Inflammatory macrophage treated with lipopolysaccharide for 4 hours (primary cell): ENCODE data around the gene CAMTA1.

Experiments used
- DNase-seq: peaks from one replicate; pipeline ENCODE4 v3.0.0-alpha.2; 2020

CAMTA1 gene

DNA sequence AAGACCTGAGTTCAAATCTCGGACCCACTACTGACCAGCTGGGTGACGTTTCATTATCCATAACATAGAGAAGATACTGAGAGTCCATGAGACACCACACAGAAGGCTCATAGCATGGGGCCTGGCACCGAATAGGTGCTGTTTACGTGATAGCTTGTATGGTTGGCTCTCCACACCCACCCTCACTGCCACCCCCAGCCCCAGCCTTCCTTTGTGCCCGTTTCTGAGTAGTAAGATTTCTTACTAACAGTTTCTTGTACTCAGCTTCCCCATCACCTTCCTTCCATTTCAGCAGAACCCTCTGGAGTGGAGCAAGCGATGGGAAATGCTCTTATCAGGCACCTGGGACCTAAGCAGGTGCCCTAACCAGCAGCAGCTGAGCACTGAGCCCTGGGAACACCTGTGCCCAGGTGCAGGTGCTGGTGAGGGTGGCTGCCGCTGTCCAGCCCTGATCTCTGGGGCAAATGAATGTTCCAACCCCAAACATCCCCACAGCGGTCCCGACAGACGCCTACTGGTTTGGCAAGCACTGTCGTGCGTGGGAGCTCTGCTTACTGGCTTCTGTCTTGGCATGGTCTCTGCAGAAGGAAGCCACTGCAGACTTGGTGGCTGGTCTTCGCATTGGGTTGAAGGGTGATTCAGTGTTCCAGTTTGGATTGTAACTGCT, 225.4 kb downstream of the CAMTA1 start:
- no peak for DNase-seq

- DNase-seq, result no peak
These were observed 226.6 kb downstream of the CAMTA1 start for GRCh38 chr1:7011826-7012225.

GRCh38 chr1:7012461-7012924, 227.2 kb downstream of the CAMTA1 start:
- DNase-seq, result no peak

DNA sequence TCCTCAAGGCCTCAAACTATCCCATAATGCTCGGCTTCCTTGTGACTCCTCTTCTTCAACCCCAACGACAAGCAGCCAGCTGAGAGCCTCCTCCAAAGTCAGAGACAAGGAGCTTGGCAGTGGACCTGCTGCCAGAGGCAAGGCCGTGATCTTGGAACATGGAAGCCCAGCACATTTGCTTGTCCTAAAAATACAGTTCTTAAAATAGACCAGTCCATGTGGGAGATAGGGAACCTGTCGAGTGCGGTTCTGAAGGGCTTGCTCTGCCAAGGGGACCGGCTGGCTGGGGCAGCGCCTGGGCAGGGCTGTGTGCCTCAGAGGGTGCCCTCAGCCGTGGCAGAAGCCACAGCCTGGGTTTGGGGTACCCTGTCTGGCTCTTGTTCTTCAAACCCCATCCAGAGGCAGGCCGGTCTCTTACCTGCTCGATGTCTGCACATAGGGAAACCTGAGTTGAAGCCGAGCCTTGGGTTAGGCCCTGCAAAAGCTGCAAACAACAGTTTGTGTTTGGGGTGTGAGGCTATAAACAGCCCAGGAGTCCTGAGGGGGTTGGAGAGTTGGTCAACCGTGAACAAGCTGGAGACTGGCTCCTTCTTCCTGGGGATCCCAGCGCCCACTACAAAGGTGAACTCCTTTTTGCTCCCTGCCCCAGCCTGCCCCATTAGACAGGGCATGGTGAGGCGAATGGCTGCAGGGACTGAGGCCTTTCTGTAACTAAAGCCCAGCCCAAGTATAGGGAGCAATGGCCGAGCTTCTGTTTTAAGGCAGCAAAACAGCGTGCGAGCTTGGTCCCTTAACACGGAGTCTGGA, 228.8 kb downstream of the CAMTA1 start:
- DNase-seq, result no peak

DNA sequence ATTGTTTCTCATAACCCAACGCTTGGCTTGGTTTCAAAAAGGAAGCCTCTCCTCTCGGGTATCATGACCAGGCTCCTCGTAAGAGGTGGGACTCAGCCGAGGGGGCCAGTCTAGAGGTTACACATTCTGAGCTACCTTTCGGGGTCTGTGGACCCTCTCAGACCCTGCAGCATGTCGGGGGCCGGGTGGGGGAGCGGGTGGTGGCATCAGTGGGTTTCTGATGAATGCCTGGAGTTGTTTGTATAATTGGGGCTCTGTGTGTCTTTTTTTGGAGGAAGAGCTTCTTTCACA, 229.3 kb downstream of the CAMTA1 start:
- DNase-seq, result no peak

DNA sequence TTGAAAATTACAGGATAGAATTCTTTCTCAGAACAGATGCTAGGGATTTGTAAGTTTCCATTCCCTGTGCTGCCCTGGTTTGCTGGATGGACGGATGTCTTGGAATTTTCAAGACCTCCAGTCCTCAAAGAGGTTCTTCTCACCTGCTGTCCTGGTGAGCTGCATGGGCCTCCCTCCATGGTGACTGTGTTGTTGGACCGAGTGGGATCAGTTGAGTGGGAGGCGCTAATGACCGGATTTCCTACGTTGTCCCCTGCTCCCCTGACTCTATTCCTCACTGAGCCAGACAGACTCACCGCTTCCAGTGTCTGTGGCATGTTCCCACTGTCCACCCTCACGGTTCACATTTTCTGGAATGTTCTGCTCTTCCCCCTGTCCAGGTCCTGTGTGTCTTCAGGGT, 229.8 kb downstream of the CAMTA1 start:
- no peak for DNase-seq

- DNase-seq, result no peak
These were observed 233.1 kb downstream of the CAMTA1 start for GRCh38 chr1:7018351-7018750.

DNA sequence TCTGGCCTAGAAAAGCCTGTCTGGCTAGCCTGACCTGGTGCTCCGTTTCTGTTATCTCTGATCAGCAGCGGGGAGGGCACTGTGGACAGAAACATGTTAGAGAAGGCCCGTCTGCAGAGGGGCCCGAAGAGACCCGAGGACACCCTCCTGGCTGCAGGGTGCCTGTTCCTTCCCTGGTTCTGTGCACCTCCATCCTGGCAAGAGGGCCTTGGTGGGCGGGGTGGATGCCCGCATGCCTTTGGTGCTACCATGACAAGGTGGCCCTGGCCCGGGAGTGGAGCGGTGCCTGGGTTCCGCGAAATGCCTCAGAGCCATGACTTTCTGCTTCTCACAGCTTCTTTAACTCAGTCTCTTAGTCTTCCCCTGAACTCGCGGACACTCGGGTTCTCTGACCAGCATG, 233.6 kb downstream of the CAMTA1 start:
- no peak for DNase-seq

DNA sequence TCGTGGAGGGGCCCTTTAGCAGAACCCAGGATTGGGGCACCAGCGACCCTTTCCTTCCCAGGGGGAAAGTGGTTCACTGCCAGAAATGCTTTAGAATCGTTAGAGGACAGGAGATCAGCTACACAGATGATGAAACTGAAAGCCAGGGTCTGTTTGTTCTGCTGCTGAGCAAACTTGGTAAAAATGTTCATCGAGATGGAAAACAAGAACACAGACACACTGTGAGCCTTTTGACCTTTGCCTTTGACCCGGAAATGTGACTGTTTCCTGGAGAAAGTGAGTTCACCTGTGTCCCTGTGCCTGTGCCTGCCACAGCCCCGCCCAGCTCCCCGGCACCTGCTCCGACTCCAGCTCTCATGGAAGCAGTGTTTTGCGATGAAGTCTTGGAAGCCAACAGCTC, 234.3 kb downstream of the CAMTA1 start:
- no peak for DNase-seq

DNA sequence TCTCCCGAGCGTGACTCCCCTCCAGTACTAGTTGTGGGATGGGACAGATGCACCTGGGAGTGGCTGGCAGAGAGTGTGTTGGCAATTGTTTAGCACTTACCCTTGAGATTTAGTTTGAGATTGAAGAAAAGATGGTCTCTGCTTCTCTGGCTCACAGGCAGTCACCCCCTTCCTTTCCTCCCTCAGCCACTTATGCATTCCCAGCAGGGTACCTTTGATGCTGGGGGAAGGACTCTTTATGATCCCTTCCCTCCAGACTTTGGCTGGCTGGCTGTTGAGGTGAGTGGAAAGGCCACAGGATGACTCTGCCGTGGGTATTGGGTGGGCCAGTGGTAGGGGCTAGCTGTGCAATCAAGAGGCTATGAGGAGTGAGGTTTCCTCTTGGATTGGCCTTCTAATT, 236.8 kb downstream of the CAMTA1 start:
- DNase-seq, result no peak

DNA sequence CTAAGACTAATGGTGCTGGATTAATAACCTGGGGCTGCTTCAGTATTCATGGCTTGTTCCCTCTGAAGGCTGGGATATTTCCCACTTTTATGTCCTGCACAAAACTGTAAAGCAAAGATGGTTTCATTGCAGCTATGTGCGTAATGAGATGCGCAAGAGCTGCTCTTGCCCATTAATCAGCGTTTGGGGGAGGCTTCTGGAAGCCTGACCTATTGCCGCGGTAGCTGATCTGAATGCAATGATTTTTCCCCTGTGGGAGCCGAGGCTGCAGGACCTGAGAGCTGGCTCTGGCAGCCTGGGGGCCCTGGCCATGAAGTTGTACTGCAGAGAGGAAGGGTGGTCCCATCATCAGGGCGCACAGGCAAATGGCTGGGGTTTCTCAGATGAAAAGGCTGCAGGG, 239.8 kb downstream of the CAMTA1 start:
- DNase-seq, result no peak

- DNase-seq, result no peak
These were observed 240.9 kb downstream of the CAMTA1 start for GRCh38 chr1:7026169-7026568.

DNA sequence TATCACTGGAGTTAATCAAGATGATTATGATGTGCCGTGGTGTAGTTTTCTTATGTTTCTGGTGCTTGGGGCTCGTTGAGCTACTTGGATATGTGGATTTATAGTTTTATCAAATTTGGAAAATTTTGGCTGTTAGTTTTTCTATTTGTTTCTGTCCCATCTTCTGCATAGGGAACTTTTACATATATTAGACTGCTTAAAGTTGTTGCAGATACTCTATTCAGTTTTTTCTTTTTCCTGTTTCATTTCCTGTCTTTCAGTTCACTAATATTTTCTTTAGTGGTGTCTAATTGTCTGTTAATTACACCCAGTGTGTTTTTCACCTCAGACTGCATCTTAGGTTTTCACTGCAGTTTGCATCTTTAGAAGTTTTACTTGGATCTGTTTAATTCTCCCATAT, 247.7 kb downstream of the CAMTA1 start:
- no peak for DNase-seq

GRCh38 chr1:7036386-7036785, 251.1 kb downstream of the CAMTA1 start:
- DNase-seq, result no peak

DNA sequence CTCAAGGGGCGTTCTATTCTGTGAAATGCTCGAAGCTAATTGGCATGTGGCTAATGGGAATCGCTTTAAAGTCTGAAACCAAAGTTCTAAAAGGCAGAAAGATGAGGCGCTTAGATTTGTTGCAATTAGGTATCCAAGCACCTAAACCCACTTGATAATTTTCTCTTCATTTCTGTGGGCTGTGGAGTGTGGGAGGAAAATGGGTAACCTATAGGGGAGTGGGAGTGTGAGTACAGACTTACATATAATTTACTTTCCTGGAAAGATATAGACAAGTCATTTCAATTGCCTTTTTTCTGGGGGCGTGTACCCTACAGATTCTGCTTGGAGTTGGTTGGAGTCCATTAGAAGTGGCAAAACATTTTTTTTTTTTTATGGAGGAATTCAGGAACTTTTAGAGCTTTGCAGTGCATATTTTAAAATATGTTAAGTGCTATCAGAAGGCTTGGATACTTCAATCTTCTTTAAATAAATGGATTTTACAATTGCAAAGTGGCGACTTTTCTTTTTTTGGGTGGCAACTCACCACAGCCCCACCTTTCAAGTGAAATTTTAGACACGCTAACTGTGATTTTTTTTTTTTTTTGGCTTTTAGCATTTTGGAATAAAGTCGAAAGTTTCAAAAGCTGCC, 254.5 kb downstream of the CAMTA1 start:
- DNase-seq, result no peak

DNA sequence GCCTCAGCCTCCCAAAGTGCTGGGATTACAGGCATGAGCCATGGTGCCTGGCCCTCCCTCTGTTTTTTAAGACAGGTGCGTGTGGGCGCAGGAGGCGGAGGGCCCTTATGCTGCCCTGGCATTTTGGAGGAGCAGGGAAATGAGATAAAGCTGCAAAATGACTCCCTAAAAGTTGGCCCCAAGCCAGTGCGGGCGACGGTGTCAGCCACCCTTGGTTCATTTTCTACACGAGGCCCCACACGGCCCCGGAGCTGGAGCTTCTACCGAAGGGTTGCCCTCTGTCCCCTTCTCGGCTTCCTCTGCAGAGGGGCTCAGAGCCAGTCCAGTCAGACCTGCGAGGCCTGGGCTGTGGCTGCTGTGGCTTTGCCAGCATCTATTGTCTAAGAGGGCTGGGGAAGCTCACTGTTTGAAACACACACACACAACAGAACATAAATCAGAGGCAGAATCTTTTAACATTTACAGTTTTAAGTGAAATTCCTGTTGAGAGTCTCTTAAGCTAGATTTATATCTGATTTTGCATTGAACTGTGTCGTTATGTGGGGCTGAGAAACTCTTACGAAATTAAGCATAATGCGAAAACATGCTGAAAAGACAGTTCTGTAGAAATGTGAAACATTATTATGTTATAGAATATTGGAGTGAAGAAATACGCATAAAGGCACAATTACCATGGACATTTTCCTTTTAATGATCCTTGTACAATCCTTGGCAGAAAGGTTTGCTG, 255.9 kb downstream of the CAMTA1 start:
- DNase-seq, result no peak

DNA sequence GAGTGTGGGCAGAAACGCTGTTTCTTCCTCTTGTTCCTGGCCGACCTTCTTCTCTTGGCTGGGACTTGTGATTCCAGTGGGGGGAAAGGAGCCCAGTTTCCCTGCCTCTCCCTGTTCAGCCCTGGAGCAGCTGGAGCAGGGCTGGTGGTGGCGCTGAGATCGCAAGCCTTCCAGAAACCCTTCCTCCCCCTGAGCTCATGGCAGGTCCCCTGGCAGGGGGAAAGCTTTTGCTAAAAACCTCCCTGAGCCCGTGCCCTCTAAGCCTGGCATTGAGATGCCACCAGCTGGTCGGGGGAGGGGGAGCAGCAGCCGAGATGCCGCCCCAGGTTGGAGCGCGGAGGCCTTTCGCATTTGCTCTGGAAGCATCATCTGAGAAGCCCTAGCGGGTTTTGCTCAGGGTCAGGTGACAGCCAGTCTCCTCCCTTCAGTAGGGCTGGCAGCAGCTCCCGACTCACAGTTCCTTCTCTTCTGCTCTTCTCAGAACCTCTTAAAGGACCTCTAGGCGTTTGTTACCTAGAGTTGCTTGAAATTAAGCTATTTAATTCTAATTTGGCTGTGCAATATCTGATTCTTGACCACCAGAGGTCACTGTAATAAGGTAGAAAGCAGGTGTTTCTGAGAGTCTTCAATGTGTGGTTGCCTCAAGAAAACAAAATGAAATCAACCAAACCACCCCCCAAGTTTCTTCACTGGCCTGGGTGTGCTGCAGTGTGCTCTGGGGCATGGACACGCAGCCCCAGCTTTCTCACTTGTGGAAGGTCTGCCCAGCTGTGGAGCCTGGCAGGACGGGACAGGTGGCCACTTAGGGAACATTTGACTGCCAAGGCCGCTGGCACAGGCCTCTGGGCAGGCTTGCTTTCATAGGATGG, 257.3 kb downstream of the CAMTA1 start:
- DNase-seq, result no peak

- DNase-seq, result no peak
These were observed 257.9 kb downstream of the CAMTA1 start for GRCh38 chr1:7043191-7043549.

- no peak for DNase-seq
These were observed 258.7 kb downstream of the CAMTA1 start for GRCh38 chr1:7043719-7044535.

DNA sequence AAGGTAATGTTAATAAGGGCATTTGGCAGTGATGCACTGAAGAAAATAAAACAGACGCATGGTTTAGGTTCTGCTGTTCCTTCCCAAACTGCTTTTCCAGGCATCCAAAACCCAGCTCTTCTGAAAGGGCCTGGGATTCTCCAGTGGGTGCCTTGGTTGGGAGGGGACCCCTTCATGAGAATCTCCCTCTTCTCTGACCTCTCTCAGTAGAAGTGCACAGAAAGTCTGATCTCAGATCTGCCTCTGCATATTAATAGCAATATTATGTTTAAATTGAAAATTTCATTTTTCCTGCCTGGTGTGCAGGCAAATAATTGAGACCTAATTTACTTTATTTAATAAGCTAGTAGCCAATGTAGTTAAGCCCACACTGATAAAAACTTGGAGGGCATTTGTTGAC, 260.6 kb downstream of the CAMTA1 start:
- no peak for DNase-seq

- no peak for DNase-seq
These were observed 261.1 kb downstream of the CAMTA1 start for GRCh38 chr1:7046314-7046713.

- DNase-seq, result no peak
These were observed 261.6 kb downstream of the CAMTA1 start for GRCh38 chr1:7046891-7047290.
